ENCODE results near the gene MOCOS.

DNA sequence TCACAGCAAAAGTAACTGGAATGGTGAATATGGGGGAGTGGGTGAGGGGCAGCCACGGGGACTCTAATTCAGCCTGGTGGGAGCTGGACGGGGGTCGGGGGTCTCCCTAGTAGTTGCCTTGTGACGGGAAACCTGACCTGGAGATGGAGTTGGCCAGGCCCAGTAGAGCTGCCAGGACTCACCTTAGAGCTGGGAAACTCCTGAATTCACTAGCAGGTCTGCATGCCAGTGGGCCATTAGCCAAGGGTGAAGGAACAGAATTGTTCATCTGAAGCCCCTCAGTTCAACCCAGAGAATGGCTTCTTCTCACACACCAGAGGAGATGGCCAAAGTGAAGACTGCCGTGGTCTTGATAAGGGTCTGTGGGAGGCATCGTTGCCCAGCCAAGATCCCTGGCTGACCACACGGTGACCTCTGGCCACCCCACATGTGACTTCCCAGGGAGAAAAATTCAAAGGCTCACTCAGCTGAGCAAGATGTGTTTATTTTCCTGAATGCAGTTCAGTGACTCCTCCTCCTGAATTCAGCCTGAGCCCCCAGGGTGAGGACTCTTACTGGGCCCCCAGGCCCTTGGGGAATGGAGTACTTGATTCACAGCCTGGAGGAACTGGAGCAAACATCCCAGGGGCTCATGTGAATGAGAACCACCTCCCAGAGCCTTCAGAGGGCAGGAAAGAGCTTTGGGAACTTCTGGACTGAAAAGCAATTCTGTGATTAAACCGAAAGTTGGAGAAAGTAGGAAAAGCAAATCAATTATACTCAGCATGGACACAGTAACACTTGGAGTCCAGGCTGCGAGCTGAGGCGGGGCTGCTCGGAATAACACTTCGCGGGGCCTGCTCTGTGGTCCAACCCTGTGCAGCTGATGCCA is 25.2 kb downstream of the MOCOS start:
- TF ChIP-seq, protein P1, sequence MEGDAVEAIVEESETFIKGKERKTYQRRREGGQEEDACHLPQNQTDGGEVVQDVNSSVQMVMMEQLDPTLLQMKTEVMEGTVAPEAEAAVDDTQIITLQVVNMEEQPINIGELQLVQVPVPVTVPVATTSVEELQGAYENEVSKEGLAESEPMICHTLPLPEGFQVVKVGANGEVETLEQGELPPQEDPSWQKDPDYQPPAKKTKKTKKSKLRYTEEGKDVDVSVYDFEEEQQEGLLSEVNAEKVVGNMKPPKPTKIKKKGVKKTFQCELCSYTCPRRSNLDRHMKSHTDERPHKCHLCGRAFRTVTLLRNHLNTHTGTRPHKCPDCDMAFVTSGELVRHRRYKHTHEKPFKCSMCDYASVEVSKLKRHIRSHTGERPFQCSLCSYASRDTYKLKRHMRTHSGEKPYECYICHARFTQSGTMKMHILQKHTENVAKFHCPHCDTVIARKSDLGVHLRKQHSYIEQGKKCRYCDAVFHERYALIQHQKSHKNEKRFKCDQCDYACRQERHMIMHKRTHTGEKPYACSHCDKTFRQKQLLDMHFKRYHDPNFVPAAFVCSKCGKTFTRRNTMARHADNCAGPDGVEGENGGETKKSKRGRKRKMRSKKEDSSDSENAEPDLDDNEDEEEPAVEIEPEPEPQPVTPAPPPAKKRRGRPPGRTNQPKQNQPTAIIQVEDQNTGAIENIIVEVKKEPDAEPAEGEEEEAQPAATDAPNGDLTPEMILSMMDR (IDR thresholded peaks at IDR 0.05): no peak
- TF ChIP-seq EZH2 (IDR thresholded peaks at IDR 0.05; ENCODE audit: borderline replicate concordance, insufficient read depth, low read depth, low read length, poor library complexity, severe bottlenecking): no peak
